Suprapubic skin (tissue), 4 donors: ENCODE results near the gene TOB2.

Source experiments
- POLR2A ChIP-seq, 2 donors: fragments of 450-650 bp; IDR thresholded peaks; one replicate each; pipeline ENCODE4 v1.6.1; 2017; ENCODE audit warnings: antibody characterized with exemption in 2 of 2, mild to moderate bottlenecking in 2 of 2, moderate library complexity in 2 of 2
- POLR2AphosphoS5 ChIP-seq, 3 donors: sonication (generic); formaldehyde crosslinking; IDR thresholded peaks; one replicate each; pipeline ENCODE4 v1.6.1; 2017; ENCODE audit warnings: antibody characterized with exemption in 3 of 3

DNA sequence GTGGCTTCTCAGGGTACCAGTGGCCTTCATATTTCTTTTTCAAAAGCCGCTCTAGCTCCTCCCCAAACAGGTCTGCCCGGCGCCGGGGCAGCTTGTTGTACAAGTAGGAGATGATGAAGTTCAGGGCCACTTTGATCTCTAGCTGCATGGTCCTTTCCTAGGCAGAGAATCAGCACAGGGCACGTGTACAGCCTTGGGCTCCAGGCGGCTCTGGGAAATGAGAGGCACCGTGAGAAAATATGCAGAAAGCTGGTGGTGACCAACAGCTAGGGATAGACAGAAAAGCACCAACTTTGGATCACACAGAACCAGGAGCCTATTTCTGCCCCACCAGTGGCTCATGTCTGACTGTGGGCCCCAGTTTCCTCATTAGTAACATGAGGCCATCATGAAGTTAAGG, 9.4 kb downstream of the TOB2 start:
- no peak for TF ChIP-seq POLR2A (IDR thresholded peaks at IDR 0.05)
- TF ChIP-seq POLR2AphosphoS5 (IDR thresholded peaks at IDR 0.05), result no peak
